ENCODE results near the gene LRRC4C.

- TF ChIP-seq CTCF (IDR thresholded peaks at IDR 0.05) (no peak), POLR2A (IDR thresholded peaks at IDR 0.05) (no peak)
Observed at GRCh38 chr11:40185793-40186192, 1273.7 kb downstream of the LRRC4C start.

All from heart left ventricle (tissue), 13 donors.